HEK293 (cell line): ENCODE measurements around the gene NEGR1.

Experiments used
- CTCF ChIA-PET: fragments of 350-600 bp; formaldehyde crosslinking; extraction: SDS; loops from one replicate; lab custom pipeline; 2021; ENCODE audit warnings: antibody characterized with exemption; lab: Yijun Ruan, JAX
- POLR2A ChIA-PET: fragments of 300-600 bp; formaldehyde crosslinking; extraction: SDS; loops from one replicate; lab custom pipeline; 2020; ENCODE audit warnings: antibody characterized with exemption, inconsistent platforms; lab: Yijun Ruan, JAX
- H3K27ac ChIP-seq: fragments of 200-500 bp; sonication (Bioruptor generic); 2 replicates; pipeline ENCODE4 v1.5.1; 2014; ENCODE audit warnings: low read depth, low read length, control low read depth, inconsistent platforms; ENCODE audit errors: extremely low read depth
- H3K36me3 ChIP-seq, 2 experiments: fragments of 200-500 bp in 1 of 2; sonication (Bioruptor generic) in 1 of 2; 1 replicate in 1 of 2; 2 replicates in 1 of 2; pipeline ENCODE4 v1.5.1; 2014 to 2017; ENCODE audit warnings: inconsistent platforms in 2 of 2, low read length in 2 of 2; ENCODE audit not compliant: control insufficient read depth in 2 of 2, insufficient read depth in 1 of 2
- H3K4me1 ChIP-seq: fragments of 200-500 bp; sonication (Bioruptor generic); 2 replicates; pipeline ENCODE4 v1.5.1; 2014; ENCODE audit warnings: mild to moderate bottlenecking, low read length, inconsistent platforms; ENCODE audit not compliant: control insufficient read depth, insufficient read depth
- H3K4me3 ChIP-seq: 2 replicates; pipeline ENCODE4 v1.5.1; 2011; ENCODE audit warnings: low read depth, mild to moderate bottlenecking, control low read depth, low read length, moderate library complexity
- H3K9me3 ChIP-seq: fragments of 200-500 bp; sonication (Bioruptor generic); 2 replicates; pipeline ENCODE4 v1.5.1; 2014; ENCODE audit warnings: low read depth, low read length, inconsistent platforms; ENCODE audit not compliant: control insufficient read depth, insufficient read depth
- CTCF ChIP-seq: fragments of 450-650 bp; formaldehyde crosslinking; IDR thresholded peaks from 2 replicates; pipeline ENCODE4 v1.5.1; 2016; ENCODE audit warnings: missing biosample characterization, missing genetic modification characterization
- IKZF3 ChIP-seq: fragments of 450-650 bp; IDR thresholded peaks from 2 replicates; pipeline ENCODE4 v1.5.0; 2018; ENCODE audit warnings: missing biosample characterization, mild to moderate bottlenecking, missing genetic modification characterization, moderate library complexity
- KLF16 ChIP-seq: fragments of 450-650 bp; formaldehyde crosslinking; IDR thresholded peaks from 2 replicates; pipeline ENCODE4 v1.5.1; 2017; ENCODE audit warnings: missing biosample characterization, missing genetic modification characterization
- OSR2 ChIP-seq: fragments of 450-650 bp; formaldehyde crosslinking; IDR thresholded peaks from 2 replicates; pipeline ENCODE4 v1.5.1; 2016; ENCODE audit warnings: missing biosample characterization, missing genetic modification characterization
- REPIN1 ChIP-seq: fragments of 450-650 bp; formaldehyde crosslinking; IDR thresholded peaks from 2 replicates; pipeline ENCODE4 v1.5.1; 2017; ENCODE audit warnings: missing biosample characterization, missing genetic modification characterization, low read depth
- TCF7L2 ChIP-seq: IDR thresholded peaks from 2 replicates; pipeline ENCODE4 v1.6.1; 2011; ENCODE audit warnings: low read depth, mild to moderate bottlenecking, inconsistent platforms, low read length, moderate library complexity, borderline replicate concordance
- ZBTB17 ChIP-seq: fragments of 450-650 bp; formaldehyde crosslinking; IDR thresholded peaks from 2 replicates; pipeline ENCODE4 v1.5.1; 2016; ENCODE audit warnings: missing biosample characterization, missing genetic modification characterization
- ZFP69B ChIP-seq: fragments of 450-650 bp; formaldehyde crosslinking; IDR thresholded peaks from 2 replicates; pipeline ENCODE4 v1.5.1; 2016; ENCODE audit warnings: missing biosample characterization, missing genetic modification characterization
- ZNF16 ChIP-seq: fragments of 450-650 bp; formaldehyde crosslinking; IDR thresholded peaks from 2 replicates; pipeline ENCODE4 v1.5.1; 2016; ENCODE audit warnings: low read depth, missing biosample characterization, missing genetic modification characterization
- ZNF174 ChIP-seq: fragments of 450-650 bp; formaldehyde crosslinking; IDR thresholded peaks from 2 replicates; pipeline ENCODE4 v1.5.0; 2017; ENCODE audit warnings: missing biosample characterization, mild to moderate bottlenecking, missing genetic modification characterization
- ZNF18 ChIP-seq: fragments of 450-650 bp; formaldehyde crosslinking; IDR thresholded peaks from 2 replicates; pipeline ENCODE4 v1.5.1; 2016; ENCODE audit warnings: missing biosample characterization, missing genetic modification characterization
- ZNF24 ChIP-seq: fragments of 450-650 bp; formaldehyde crosslinking; IDR thresholded peaks from 2 replicates; pipeline ENCODE4 v1.5.1; 2016; ENCODE audit warnings: missing biosample characterization, missing genetic modification characterization
- ZNF398 ChIP-seq: fragments of 450-650 bp; formaldehyde crosslinking; IDR thresholded peaks from 2 replicates; pipeline ENCODE4 v1.5.1; 2017; ENCODE audit warnings: missing biosample characterization, missing genetic modification characterization
- ZNF433 ChIP-seq: fragments of 450-650 bp; formaldehyde crosslinking; IDR thresholded peaks from 2 replicates; pipeline ENCODE4 v1.5.1; 2016; ENCODE audit warnings: missing biosample characterization, missing genetic modification characterization, low read depth
- ZNF501 ChIP-seq: fragments of 450-650 bp; formaldehyde crosslinking; IDR thresholded peaks from 2 replicates; pipeline ENCODE4 v1.5.1; 2016; ENCODE audit warnings: missing biosample characterization, missing genetic modification characterization
- ZNF510 ChIP-seq: fragments of 450-650 bp; formaldehyde crosslinking; IDR thresholded peaks from 2 replicates; pipeline ENCODE4 v1.5.1; 2018; ENCODE audit warnings: mild to moderate bottlenecking, missing genetic modification characterization, missing biosample characterization; ENCODE audit not compliant: insufficient replicate concordance
- ZNF530 ChIP-seq: fragments of 450-650 bp; formaldehyde crosslinking; IDR thresholded peaks from 2 replicates; pipeline ENCODE4 v1.5.1; 2016; ENCODE audit warnings: low read depth, missing biosample characterization, missing genetic modification characterization
- ZNF549 ChIP-seq: fragments of 450-650 bp; IDR thresholded peaks from 2 replicates; pipeline ENCODE4 v1.5.1; 2018; ENCODE audit warnings: missing biosample characterization, missing genetic modification characterization, mild to moderate bottlenecking, inconsistent platforms, moderate library complexity
- ZNF585B ChIP-seq: fragments of 450-650 bp; formaldehyde crosslinking; IDR thresholded peaks from 2 replicates; pipeline ENCODE4 v1.5.1; 2016; ENCODE audit warnings: missing biosample characterization, missing genetic modification characterization
- ZNF76 ChIP-seq: fragments of 450-650 bp; formaldehyde crosslinking; IDR thresholded peaks from 2 replicates; pipeline ENCODE4; 2016; ENCODE audit warnings: low read depth, missing biosample characterization, missing genetic modification characterization, borderline replicate concordance
- ZNF791 ChIP-seq: fragments of 450-650 bp; formaldehyde crosslinking; IDR thresholded peaks from 2 replicates; pipeline ENCODE4 v1.5.1; 2016; ENCODE audit warnings: missing biosample characterization, missing genetic modification characterization
- TF ChIP-seq, protein P1 (sequence below): fragments of 450-650 bp; formaldehyde crosslinking; IDR thresholded peaks from 2 replicates; pipeline ENCODE4 v1.5.1; 2016; ENCODE audit warnings: missing biosample characterization, missing genetic modification characterization, borderline replicate concordance
- TF ChIP-seq, protein P2 (sequence below): fragments of 450-650 bp; formaldehyde crosslinking; IDR thresholded peaks from 2 replicates; pipeline ENCODE4 v1.5.1; 2016; ENCODE audit warnings: missing biosample characterization, missing genetic modification characterization

The NEGR1 gene

DNA sequence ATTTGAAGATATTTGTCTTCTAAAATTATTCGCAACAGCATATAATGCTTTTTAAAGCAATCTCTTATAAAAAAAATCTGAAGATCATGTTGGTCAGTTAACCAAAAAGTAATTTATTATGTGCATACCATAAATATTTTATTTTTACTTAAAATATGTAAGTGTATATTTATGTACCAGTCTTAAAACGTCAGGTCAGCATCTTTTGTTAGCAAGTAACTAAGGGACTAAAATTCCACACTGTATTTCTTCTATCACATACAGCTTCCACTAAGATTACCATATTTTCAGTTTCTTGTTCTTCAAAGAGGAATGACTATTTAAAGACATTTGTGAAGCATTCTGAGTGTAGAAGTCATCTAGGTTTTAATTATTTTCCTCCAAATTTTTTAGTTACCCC is 19.6 kb downstream of the NEGR1 start (continued):
- no peak for TF ChIP-seq ZNF398 (tag by site-specific recombination)

DNA sequence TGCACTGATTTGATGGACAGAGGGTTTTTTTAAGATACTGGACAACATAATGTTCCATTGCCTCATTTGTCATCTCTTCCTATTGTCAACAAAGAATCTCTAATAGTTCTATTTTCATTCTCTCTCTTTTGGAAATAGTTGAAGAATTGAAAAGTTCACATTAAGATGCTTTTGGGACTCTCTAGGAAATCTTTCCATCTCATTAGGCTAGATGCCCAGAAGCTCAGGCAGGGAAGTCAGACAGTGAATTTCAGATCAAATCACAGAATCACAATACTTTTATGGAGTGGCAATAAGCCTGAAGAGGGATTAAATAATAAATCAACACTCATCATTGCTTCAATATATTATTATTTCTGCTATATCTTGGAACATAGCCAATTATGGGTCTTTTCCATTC is 29.2 kb downstream of the NEGR1 start:
- POLR2A ChIA-PET, result no interaction called here
- no peaks in the 10 kb centered on the region for H3K4me1 ChIP-seq
- no peak overlapping the region for H3K27ac ChIP-seq
- CTCF ChIA-PET, result no interaction called here
- no peaks in the 10 kb centered on the region for H3K36me3 ChIP-seq
- no peak overlapping the region for H3K4me3 ChIP-seq
- TF ChIP-seq ZBTB17, result no peak
- TF ChIP-seq, protein P1, sequence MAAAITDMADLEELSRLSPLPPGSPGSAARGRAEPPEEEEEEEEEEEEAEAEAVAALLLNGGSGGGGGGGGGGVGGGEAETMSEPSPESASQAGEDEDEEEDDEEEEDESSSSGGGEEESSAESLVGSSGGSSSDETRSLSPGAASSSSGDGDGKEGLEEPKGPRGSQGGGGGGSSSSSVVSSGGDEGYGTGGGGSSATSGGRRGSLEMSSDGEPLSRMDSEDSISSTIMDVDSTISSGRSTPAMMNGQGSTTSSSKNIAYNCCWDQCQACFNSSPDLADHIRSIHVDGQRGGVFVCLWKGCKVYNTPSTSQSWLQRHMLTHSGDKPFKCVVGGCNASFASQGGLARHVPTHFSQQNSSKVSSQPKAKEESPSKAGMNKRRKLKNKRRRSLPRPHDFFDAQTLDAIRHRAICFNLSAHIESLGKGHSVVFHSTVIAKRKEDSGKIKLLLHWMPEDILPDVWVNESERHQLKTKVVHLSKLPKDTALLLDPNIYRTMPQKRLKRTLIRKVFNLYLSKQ (tag by site-specific recombination), result no peak
- TF ChIP-seq ZNF24 (tag by site-specific recombination), result no peak
- no peak for TF ChIP-seq ZNF549 (tag by site-specific recombination)
- TF ChIP-seq CTCF, result no peak
- no peak for TF ChIP-seq KLF16 (tag by site-specific recombination)
- no peak for TF ChIP-seq ZNF76
- no peak for TF ChIP-seq ZNF791
- TF ChIP-seq ZNF501 (tag by site-specific recombination), result no peak
- TF ChIP-seq REPIN1 (tag by site-specific recombination), result no peak
- TF ChIP-seq ZNF174, result no peak
- no peak for TF ChIP-seq ZNF510 (tag by site-specific recombination)
- TF ChIP-seq ZNF18 (tag by site-specific recombination), result no peak
- TF ChIP-seq TCF7L2, result no peak
- TF ChIP-seq ZNF433, result no peak
- no peak for TF ChIP-seq OSR2 (tag by site-specific recombination)
- TF ChIP-seq ZFP69B (tag by site-specific recombination), result no peak
- H3K9me3 ChIP-seq, result no peaks in the 10 kb centered on the region

DNA sequence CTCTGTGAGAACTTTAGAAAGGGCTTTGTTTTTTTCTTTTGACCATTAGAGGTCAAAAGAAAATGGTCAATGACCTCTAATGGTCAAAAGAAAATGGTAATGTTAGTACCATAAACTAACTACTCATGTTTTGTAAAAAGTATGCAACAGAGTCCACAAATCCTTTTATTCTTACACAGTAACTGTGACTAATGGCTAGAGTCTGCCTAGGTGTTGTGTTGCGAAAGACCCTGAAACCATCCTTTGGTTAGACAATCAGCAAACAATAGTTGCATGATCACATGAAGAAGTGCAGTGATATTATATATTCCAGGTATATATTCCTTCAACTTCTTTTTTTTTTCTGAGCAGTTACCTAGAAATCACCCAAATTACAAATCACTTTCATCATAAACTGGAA is 40.9 kb downstream of the NEGR1 start:
- Histone ChIP-seq H3K27ac (no peak overlapping the region), H3K4me3 (no peak overlapping the region), H3K9me3 (no peaks in the 10 kb centered on the region), H3K36me3 (no peaks in the 10 kb centered on the region), H3K4me1 (no peaks in the 10 kb centered on the region)
- TF ChIP-seq ZNF18 (tag by site-specific recombination) (no peak), KLF16 (tag by site-specific recombination) (no peak), ZNF585B (tag by site-specific recombination) (no peak), ZNF530 (no peak), ZNF16 (tag by site-specific recombination) (no peak), IKZF3 (tag by site-specific recombination) (no peak)
- TF ChIP-seq, protein P2, sequence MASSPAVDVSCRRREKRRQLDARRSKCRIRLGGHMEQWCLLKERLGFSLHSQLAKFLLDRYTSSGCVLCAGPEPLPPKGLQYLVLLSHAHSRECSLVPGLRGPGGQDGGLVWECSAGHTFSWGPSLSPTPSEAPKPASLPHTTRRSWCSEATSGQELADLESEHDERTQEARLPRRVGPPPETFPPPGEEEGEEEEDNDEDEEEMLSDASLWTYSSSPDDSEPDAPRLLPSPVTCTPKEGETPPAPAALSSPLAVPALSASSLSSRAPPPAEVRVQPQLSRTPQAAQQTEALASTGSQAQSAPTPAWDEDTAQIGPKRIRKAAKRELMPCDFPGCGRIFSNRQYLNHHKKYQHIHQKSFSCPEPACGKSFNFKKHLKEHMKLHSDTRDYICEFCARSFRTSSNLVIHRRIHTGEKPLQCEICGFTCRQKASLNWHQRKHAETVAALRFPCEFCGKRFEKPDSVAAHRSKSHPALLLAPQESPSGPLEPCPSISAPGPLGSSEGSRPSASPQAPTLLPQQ (tag by site-specific recombination), result no peak
- ChIA-PET CTCF (interaction anchor here (0.8 kb wide), 1 partner anchor 18 kb away, joined by 3 read pairs; no protein-coding TSS in a partner anchor), POLR2A (no interaction called here)
